H9 (cell line): ENCODE data around the gene TIAM1. TPM values are rescaled to one million over a fixed set of nuclear protein-coding genes. Genes with fewer than 3 reads are reported as not detected.

Source experiments
- DNase-seq: peaks from one replicate; pipeline ENCODE4 v3.0.0-alpha.2; 2017
- H2AFZ ChIP-seq: one replicate; pipeline ENCODE4 v1.6.1; 2013; ENCODE audit warnings: mild to moderate bottlenecking, low read length, control low read depth, moderate library complexity
- H2AK5ac ChIP-seq: 2 replicates; pipeline ENCODE4 v1.6.1; 2013; ENCODE audit warnings: low read length, control low read depth, mixed read lengths; ENCODE audit not compliant: insufficient read length
- H2BK120ac ChIP-seq: one replicate; pipeline ENCODE4 v1.6.1; 2013; ENCODE audit warnings: low read depth, mild to moderate bottlenecking, low read length, control low read depth, inconsistent platforms; ENCODE audit not compliant: poor library complexity, severe bottlenecking
- H2BK12ac ChIP-seq: 2 replicates; pipeline ENCODE4 v1.6.1; 2013; ENCODE audit warnings: low read length, control low read depth, mixed read lengths, low read depth; ENCODE audit not compliant: insufficient read length
- H2BK15ac ChIP-seq: 2 replicates; pipeline ENCODE4 v1.6.1; 2013; ENCODE audit warnings: low read depth, low read length, control low read depth
- H2BK20ac ChIP-seq: one replicate; pipeline ENCODE4 v1.6.1; 2013; ENCODE audit warnings: low read depth, mild to moderate bottlenecking, low read length, control low read depth, inconsistent platforms; ENCODE audit not compliant: poor library complexity, severe bottlenecking
- H2BK5ac ChIP-seq: 2 replicates; pipeline ENCODE4 v1.6.1; 2013; ENCODE audit warnings: low read length, control low read depth, mixed read lengths; ENCODE audit not compliant: insufficient read length
- H3K14ac ChIP-seq: 2 replicates; pipeline ENCODE4 v1.6.1; 2013; ENCODE audit warnings: low read length, control low read depth; ENCODE audit not compliant: insufficient read depth
- H3K18ac ChIP-seq: 2 replicates; pipeline ENCODE4 v1.6.1; 2013; ENCODE audit warnings: low read depth, mild to moderate bottlenecking, mixed read lengths, low read length, control low read depth; ENCODE audit not compliant: insufficient read length
- H3K23ac ChIP-seq: 2 replicates; pipeline ENCODE4 v1.6.1; 2013; ENCODE audit warnings: low read length, control low read depth, mixed read lengths, low read depth; ENCODE audit not compliant: insufficient read length
- H3K23me2 ChIP-seq: 2 replicates; pipeline ENCODE4 v1.6.1; 2013; ENCODE audit warnings: low read depth, mild to moderate bottlenecking, mixed read lengths, low read length, control low read depth; ENCODE audit not compliant: insufficient read length, poor library complexity, severe bottlenecking
- H3K27ac ChIP-seq: 2 replicates; pipeline ENCODE4 v1.5.1; 2013; ENCODE audit warnings: low read length, control low read depth, mixed read lengths, low read depth; ENCODE audit not compliant: insufficient read length
- H3K27me3 ChIP-seq: 2 replicates; pipeline ENCODE4 v1.6.1; 2013; ENCODE audit warnings: low read length, control low read depth, inconsistent platforms; ENCODE audit not compliant: insufficient read depth
- H3K4ac ChIP-seq: 2 replicates; pipeline ENCODE4 v1.6.1; 2013; ENCODE audit warnings: low read depth, mild to moderate bottlenecking, control low read depth, inconsistent platforms, low read length, moderate library complexity
- H3K4me1 ChIP-seq: 2 replicates; pipeline ENCODE4 v1.6.1; 2013; ENCODE audit warnings: low read length, control low read depth, inconsistent platforms; ENCODE audit not compliant: insufficient read depth
- H3K4me2 ChIP-seq: 2 replicates; pipeline ENCODE4 v1.6.1; 2013; ENCODE audit warnings: low read length, control low read depth, mixed read lengths; ENCODE audit not compliant: insufficient read length, insufficient read depth
- H3K56ac ChIP-seq: 2 replicates; pipeline ENCODE4 v1.6.1; 2013; ENCODE audit warnings: low read depth, mild to moderate bottlenecking, mixed read lengths, low read length, control low read depth; ENCODE audit not compliant: insufficient read length
- H3K79me1 ChIP-seq: 2 replicates; pipeline ENCODE4 v1.6.1; 2013; ENCODE audit warnings: low read depth, mild to moderate bottlenecking, moderate library complexity, low read length, control low read depth, inconsistent platforms; ENCODE audit not compliant: insufficient read depth, poor library complexity, severe bottlenecking
- H3K79me2 ChIP-seq: 2 replicates; pipeline ENCODE4 v1.6.1; 2013; ENCODE audit warnings: low read length, control low read depth, inconsistent platforms; ENCODE audit not compliant: insufficient read depth
- H3K9ac ChIP-seq: 2 replicates; pipeline ENCODE4 v1.6.1; 2013; ENCODE audit warnings: low read length, control low read depth, mixed read lengths; ENCODE audit not compliant: insufficient read length; ENCODE audit errors: extremely low read depth
- H3K9me3 ChIP-seq: one replicate; pipeline ENCODE4 v1.6.1; 2013; ENCODE audit warnings: low read depth, low read length, inconsistent platforms; ENCODE audit not compliant: control insufficient read depth
- H3T11ph ChIP-seq: one replicate; pipeline ENCODE4 v1.6.1; 2013; ENCODE audit warnings: mild to moderate bottlenecking, low read length, control low read depth, inconsistent platforms
- H4K20me1 ChIP-seq: one replicate; pipeline ENCODE4 v1.6.1; 2013; ENCODE audit not compliant: control insufficient read depth, insufficient read length, insufficient read depth
- H4K5ac ChIP-seq: 2 replicates; pipeline ENCODE4 v1.6.1; 2013; ENCODE audit warnings: low read depth, mild to moderate bottlenecking, mixed read lengths, low read length, control low read depth; ENCODE audit not compliant: insufficient read length
- H4K8ac ChIP-seq: replicated peaks from 2 replicates; pipeline ENCODE4 v1.6.1; 2013; ENCODE audit warnings: low read length, control low read depth, mixed read lengths, low read depth; ENCODE audit not compliant: insufficient read length
- H4K91ac ChIP-seq: 2 replicates; pipeline ENCODE4 v1.6.1; 2013; ENCODE audit warnings: low read depth, mild to moderate bottlenecking, moderate library complexity, mixed read lengths, low read length, control low read depth; ENCODE audit not compliant: insufficient read length
- H3K27ac Mint-ChIP-seq, 3 experiments: 2 replicates in 2 of 3; 3 replicates in 1 of 3; pipeline ENCODE4 v1.8.0; 2020 to 2021; ENCODE audit warnings: mixed read lengths in 3 of 3, mild to moderate bottlenecking in 1 of 3, moderate library complexity in 1 of 3
- H3K27me3 Mint-ChIP-seq: 2 replicates; pipeline ENCODE4 v1.8.0; 2021; ENCODE audit warnings: low read depth, mild to moderate bottlenecking, moderate library complexity, mixed read lengths
- H3K36me3 Mint-ChIP-seq, 3 experiments: 2 replicates in 2 of 3; 3 replicates in 1 of 3; pipeline ENCODE4 v1.8.0; 2020 to 2021; ENCODE audit warnings: low read depth in 3 of 3, mixed read lengths in 3 of 3; ENCODE audit not compliant: insufficient read depth in 1 of 3
- H3K4me1 Mint-ChIP-seq, 2 experiments: 2 replicates each; pipeline ENCODE4 v1.8.0; 2020; ENCODE audit warnings: mixed read lengths in 2 of 2
- H3K4me3 Mint-ChIP-seq, 2 experiments: 2 replicates in 1 of 2; 3 replicates in 1 of 2; pipeline ENCODE4 v1.8.0; 2020 to 2021; ENCODE audit warnings: mild to moderate bottlenecking in 2 of 2, mixed read lengths in 2 of 2, moderate library complexity in 1 of 2
- H3K9me3 Mint-ChIP-seq, 2 experiments: 2 replicates in 1 of 2; 3 replicates in 1 of 2; pipeline ENCODE4 v1.8.0; 2020; ENCODE audit warnings: mild to moderate bottlenecking in 2 of 2, mixed read lengths in 2 of 2, moderate library complexity in 1 of 2
- WGBS: extraction: QIAGEN DNeasy Blood & Tissue Kit; methylation state at CpG from one replicate; pipeline ENCODE4 v1.1.7; 2013; ENCODE audit warnings: missing lambda C conversion rate, low lambda C conversion rate, mixed read lengths; ENCODE audit not compliant: insufficient read length; ENCODE audit errors: extremely low coverage; 5-methylcytosine and 5-hydroxymethylcytosine counted together
- total RNA-seq: library from RNA; stranded (reverse); gene quantifications from 2 replicates; pipeline ENCODE4 v1.2.1, GENCODE V29; 2021
- TF ChIP-seq, protein P1 (sequence below): fragments of 200-600 bp; sonication (generic); conservative IDR thresholded peaks from 3 replicates; pipeline ENCODE4 v1.8.0; 2021; ENCODE audit warnings: antibody characterized with exemption, mild to moderate bottlenecking

The TIAM1 gene
- total RNA-seq, 1 experiment from 2014 or later: 23.1 TPM

GRCh38 chr21:31330144-31330483 is 13.9 kb downstream of the TIAM1 start:
- Histone ChIP-seq H3T11ph (no peak overlapping the region), H2AFZ (no peak overlapping the region), H2BK15ac (no peak overlapping the region), H3K23me2 (no peaks in the 10 kb centered on the region), H3K4ac (no peak overlapping the region), H3K18ac (no peak overlapping the region), H3K9ac (no peak overlapping the region), H4K5ac (no peak overlapping the region), H3K27ac (no peak overlapping the region), H3K79me2 (no peaks in the 10 kb centered on the region; the same call in 1 of the 2 replicates), H3K14ac (no peak overlapping the region), H3K4me1 (no peaks in the 10 kb centered on the region), H3K56ac (no peak overlapping the region), H3K9me3 (no peaks in the 10 kb centered on the region), H2BK120ac (no peak overlapping the region), H2BK12ac (no peak overlapping the region), H3K79me1 (no peaks in the 10 kb centered on the region), H2BK5ac (no peak overlapping the region), H2BK20ac (no peak overlapping the region), H3K4me2 (no peak overlapping the region), H3K27me3 (no peaks in the 10 kb centered on the region), H4K8ac (no peak overlapping the region), H4K20me1 (no peaks in the 10 kb centered on the region), H2AK5ac (no peak overlapping the region), H3K23ac (no peak overlapping the region), H4K91ac (no peak overlapping the region)
- 0 out of 5 replicates have a peak, but pooled peaks cover 0 to 4% of the 10 kb centered on the region in 2 experiments for H3K9me3 Mint-ChIP-seq
- WGBS: no CpG with 5 or more reads among the region's 2 CpGs
- peaks cover 7 to 23% (median 18%) of the 10 kb centered on the region in 3 experiments for H3K36me3 Mint-ChIP-seq
- H3K4me3 Mint-ChIP-seq: no peak overlapping the region
- peaks cover 0 to 2% of the 10 kb centered on the region in 2 experiments; a peak in 1 of 4 replicates for H3K4me1 Mint-ChIP-seq
- H3K27ac Mint-ChIP-seq: no peak overlapping the region
- TF ChIP-seq, protein P1, sequence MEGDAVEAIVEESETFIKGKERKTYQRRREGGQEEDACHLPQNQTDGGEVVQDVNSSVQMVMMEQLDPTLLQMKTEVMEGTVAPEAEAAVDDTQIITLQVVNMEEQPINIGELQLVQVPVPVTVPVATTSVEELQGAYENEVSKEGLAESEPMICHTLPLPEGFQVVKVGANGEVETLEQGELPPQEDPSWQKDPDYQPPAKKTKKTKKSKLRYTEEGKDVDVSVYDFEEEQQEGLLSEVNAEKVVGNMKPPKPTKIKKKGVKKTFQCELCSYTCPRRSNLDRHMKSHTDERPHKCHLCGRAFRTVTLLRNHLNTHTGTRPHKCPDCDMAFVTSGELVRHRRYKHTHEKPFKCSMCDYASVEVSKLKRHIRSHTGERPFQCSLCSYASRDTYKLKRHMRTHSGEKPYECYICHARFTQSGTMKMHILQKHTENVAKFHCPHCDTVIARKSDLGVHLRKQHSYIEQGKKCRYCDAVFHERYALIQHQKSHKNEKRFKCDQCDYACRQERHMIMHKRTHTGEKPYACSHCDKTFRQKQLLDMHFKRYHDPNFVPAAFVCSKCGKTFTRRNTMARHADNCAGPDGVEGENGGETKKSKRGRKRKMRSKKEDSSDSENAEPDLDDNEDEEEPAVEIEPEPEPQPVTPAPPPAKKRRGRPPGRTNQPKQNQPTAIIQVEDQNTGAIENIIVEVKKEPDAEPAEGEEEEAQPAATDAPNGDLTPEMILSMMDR: no peak
- H3K27me3 Mint-ChIP-seq: no peaks in the 10 kb centered on the region
- no peak for DNase-seq
